GM12878 (cell line): ENCODE data around the gene ITIH6. TPM values are rescaled to one million over a fixed set of nuclear protein-coding genes. Genes with fewer than 3 reads are reported as not detected.

Experiments used
- ATAC-seq: fragments of 200-7000 bp; cut with Tn5 transposase; 3 replicates; pipeline ENCODE4 v1.9.1; 2020; ENCODE audit warnings: mild to moderate bottlenecking, moderate library complexity
- BruUV-seq: library from RNA; stranded (reverse); fragments of 400-500 nt; replicated peaks from 2 replicates; lab custom pipeline; 2021; lab: Mats Ljungman, UMichigan
- CTCF ChIA-PET: fragments of 300-600 bp; sonication (Branson Sonifier 250); formaldehyde crosslinking; extraction: SDS; loops from one replicate; lab custom pipeline; 2021; ENCODE audit warnings: inconsistent platforms; lab: Yijun Ruan, JAX
- POLR2A ChIA-PET: fragments of 350-600 bp; formaldehyde crosslinking; extraction: SDS; loops from one replicate; lab custom pipeline; 2021; ENCODE audit warnings: inconsistent platforms; lab: Charles Lee
- RAD21 ChIA-PET: fragments of 300-600 bp; sonication (Branson Sonifier 250); formaldehyde crosslinking; loops from one replicate; lab custom pipeline; 2023; ENCODE audit warnings: antibody characterized with exemption; ENCODE audit not compliant: unreplicated experiment; lab: Charles Lee
- SMC1A ChIA-PET: fragments of 300-600 bp; sonication (Branson Sonifier 250); formaldehyde crosslinking; loops from one replicate; lab custom pipeline; 2023; ENCODE audit not compliant: unreplicated experiment, uncharacterized antibody; lab: Charles Lee
- DNase-seq: peaks from one replicate; pipeline ENCODE4 v3.0.0-alpha.2; 2011; ENCODE audit warnings: low read depth, low spot score
- FAIRE-seq: peaks from 3 replicates; lab custom pipeline; 2011; peaks lifted over from hg19 to GRCh38; lab: Jason Lieb, UNC
- H2AFZ ChIP-seq: 2 replicates; pipeline ENCODE4 v1.6.0; 2011; ENCODE audit warnings: low read depth, low read length, control low read depth; ENCODE audit not compliant: control insufficient read depth
- H3K27ac ChIP-seq: 2 replicates; pipeline ENCODE4 v1.5.1; 2011; ENCODE audit warnings: control low read depth; ENCODE audit not compliant: control insufficient read depth, insufficient read depth
- H3K27me3 ChIP-seq, 2 experiments: replicated peaks in 1 of 2; 2 replicates each; pipeline versions ENCODE4 v1.6.0 to v1.6.1; 2011; ENCODE audit warnings: low read length in 1 of 2; ENCODE audit not compliant: control insufficient read depth in 2 of 2, insufficient read depth in 2 of 2
- H3K36me3 ChIP-seq, 2 experiments: 2 replicates each; pipeline ENCODE4 v1.5.1; 2011; ENCODE audit warnings: low read length in 1 of 2; ENCODE audit not compliant: control insufficient read depth in 2 of 2, insufficient read depth in 2 of 2
- H3K4me1 ChIP-seq: 2 replicates; pipeline ENCODE4 v1.6.1; 2011; ENCODE audit warnings: mild to moderate bottlenecking, low read length, moderate library complexity, mixed read lengths; ENCODE audit not compliant: control insufficient read depth, insufficient read depth
- H3K4me2 ChIP-seq: 2 replicates; pipeline ENCODE4 v1.6.0; 2011; ENCODE audit warnings: control low read depth; ENCODE audit not compliant: control insufficient read depth, insufficient read depth
- H3K4me3 ChIP-seq: fragments of 200-600 bp; sonication (generic); 2 replicates; pipeline ENCODE4 v1.5.1; 2016
- H3K79me2 ChIP-seq: 2 replicates; pipeline ENCODE4 v1.6.0; 2011; ENCODE audit warnings: low read length; ENCODE audit not compliant: control insufficient read depth, insufficient read depth
- H3K9ac ChIP-seq: 2 replicates; pipeline ENCODE4 v1.8.0; 2011; ENCODE audit warnings: low read length, control low read depth, mixed read lengths; ENCODE audit not compliant: control insufficient read depth, insufficient read depth
- H3K9me3 ChIP-seq: replicated peaks from 3 replicates; pipeline ENCODE4 v1.5.1; 2011; ENCODE audit warnings: mild to moderate bottlenecking, low read length; ENCODE audit not compliant: control insufficient read depth, insufficient read depth
- H4K20me1 ChIP-seq: 2 replicates; pipeline ENCODE4 v1.6.0; 2011; ENCODE audit not compliant: control insufficient read depth, insufficient read depth
- ATF2 ChIP-seq: IDR thresholded peaks from 2 replicates; pipeline ENCODE4 v1.6.1; 2012; ENCODE audit warnings: low read length, inconsistent platforms
- BHLHE40 ChIP-seq, 2 experiments: fragments of 450-650 bp in 1 of 2; IDR thresholded peaks; 2 replicates each; pipeline ENCODE4 v1.6.1; 2011 to 2017; ENCODE audit warnings: low read depth in 2 of 2, borderline replicate concordance in 1 of 2, improper control_type of control experiment in 1 of 2, low read length in 1 of 2, mild to moderate bottlenecking in 1 of 2
- IKZF1 ChIP-seq: fragments of 450-650 bp; conservative IDR thresholded peaks from 2 replicates; pipeline ENCODE4 v1.6.1; 2017; ENCODE audit warnings: antibody characterized with exemption, mild to moderate bottlenecking
- MXI1 ChIP-seq: fragments of 150-350 bp; IDR thresholded peaks from 2 replicates; pipeline ENCODE4 v1.6.1; 2011; ENCODE audit warnings: low read depth, mild to moderate bottlenecking, inconsistent platforms, low read length, improper control_type of control experiment
- NRF1 ChIP-seq: conservative IDR thresholded peaks from 2 replicates; pipeline ENCODE4 v1.6.1; 2011; ENCODE audit warnings: mild to moderate bottlenecking, low read depth, low read length, improper control_type of control experiment
- POLR2A ChIP-seq: IDR thresholded peaks from 2 replicates; pipeline ENCODE4 v1.6.1; 2011; ENCODE audit warnings: low read depth, mild to moderate bottlenecking, low read length
- RAD51 ChIP-seq: fragments of 450-650 bp; IDR thresholded peaks from 2 replicates; pipeline ENCODE4 v1.6.1; 2016; ENCODE audit warnings: moderate library complexity, mild to moderate bottlenecking, inconsistent platforms
- TCF12 ChIP-seq: IDR thresholded peaks from 2 replicates; pipeline ENCODE4 v1.6.1; 2011; ENCODE audit warnings: low read depth, mild to moderate bottlenecking, low read length
- TCF7 ChIP-seq: IDR thresholded peaks from 2 replicates; pipeline ENCODE4 v1.6.1; 2014; ENCODE audit warnings: antibody characterized with exemption, borderline replicate concordance
- WGBS: methylation state at CpG from one replicate; pipeline ENCODE4 v1.1.6; 2016; ENCODE audit warnings: low lambda C conversion rate; ENCODE audit not compliant: insufficient replicate concordance, insufficient coverage; ENCODE audit errors: missing lambda C conversion rate; 5-methylcytosine and 5-hydroxymethylcytosine counted together
- in situ Hi-C: fragments of 300-500 bp; cut with MboI; formaldehyde crosslinking; loops from 9 replicates; pipeline ENCODE4 v1.14.3; 2018; ENCODE audit warnings: mixed read lengths
- intact Hi-C: fragments of 100-400 bp; cut with micrococcal nuclease; formaldehyde crosslinking; loops from one replicate; pipeline ENCODE4 v1.14.2; 2022; ENCODE audit not compliant: unreplicated experiment
- polyA plus RNA-seq, 11 experiments: library from polyadenylated mRNA; depleted of rRNA in 4 of 11; unstranded in 6 of 11; stranded (reverse) in 5 of 11; fragments of >200 nt; fragmentation: Nextera tagmentation in 4 of 11; fragmentation: Illumina TruSeq in 1 of 11; extraction: Ambion mirVana in 4 of 11; extraction: Trizol in 1 of 11; gene quantifications; 1 replicate in 1 of 11; 2 replicates in 10 of 11; pipeline versions ENCODE4 v1.2.1 to v1.2.3, GENCODE V29; 2011 to 2016; ENCODE audit warnings: inconsistent platforms in 2 of 11, missing spikeins in 2 of 11, low read depth in 1 of 11
- total RNA-seq, 4 experiments: library from RNA; depleted of rRNA in 3 of 4; stranded (reverse); fragments of >200 nt in 3 of 4; fragmentation: Illumina TruSeq in 1 of 4; extraction: Trizol in 1 of 4; gene quantifications; 2 replicates each; pipeline versions ENCODE4 v1.2.1 to v1.2.3, GENCODE V29; 2013 to 2021

Gene ITIH6
- total and polyA plus RNA-seq, 10 of the 15 experiments (the other 5 are each of a cell fraction or from before 2014, with no cell fraction given): not detected

GRCh38 chrX:54808605-54809483 is 10.8 kb upstream of the ITIH6 start:
- TF ChIP-seq MXI1 (peak; percentile 50; the same call in 1 of the 2 replicates), TCF7 (peak; percentile 68), ATF2 (no peak), TCF12 (0 out of 2 replicates have a peak, but pooled peaks have one; percentile 14), NRF1 (peak; percentile 78), IKZF1 (peak; percentile 47; the same call in 1 of the 2 replicates), RAD51 (no peak), BHLHE40 (IDR thresholded peaks at IDR 0.05; ENCODE audit: borderline replicate concordance in 1 of 2, low read depth in 2 of 2, low read length in 1 of 2) (peak; percentile 91 to 96), POLR2A (0 out of 2 replicates have a peak, but pooled peaks have one; percentile 59)
- TF ChIP-seq, all 136 proteins: peak for 7
- peak overlapping the region; percentile 71 for H3K9ac ChIP-seq
- no peaks in the 10 kb centered on the region for H3K27me3 ChIP-seq
- H3K4me3 ChIP-seq: peak overlapping the region; percentile 72
- H3K79me2 ChIP-seq: no peaks in the 10 kb centered on the region; the same call in 1 of the 2 replicates
- RAD21 ChIA-PET: interaction anchor here (2.3 kb wide), 1 partner anchor 169 kb away, joined by 14 read pairs; no protein-coding TSS in a partner anchor
- TSS peak; percentile 80 for BruUV-seq
- peak overlapping the region; percentile 50 for H3K27ac ChIP-seq
- no peaks in the 10 kb centered on the region for H3K36me3 ChIP-seq
- H2AFZ ChIP-seq: peak overlapping the region; percentile 65
- CTCF ChIA-PET: no interaction called here
- ATAC-seq (peak; percentile 96), FAIRE-seq (peak; percentile 94), DNase-seq (peak; percentile 92)
- SMC1A ChIA-PET: interaction anchor here (0.8 kb wide), 1 partner anchor 230 kb away, joined by 3 read pairs; no protein-coding TSS in a partner anchor
- intact Hi-C loops (loop anchor here (5.0 kb wide), 1 partner anchor 193 kb away; the partner anchor contains the start of gene APEX2), in situ Hi-C loops (no loop called here)
- no peaks in the 10 kb centered on the region for H4K20me1 ChIP-seq
- peak overlapping the region; percentile 53 for H3K4me2 ChIP-seq
- no peaks in the 10 kb centered on the region for H3K4me1 ChIP-seq
- 25% methylated on average over 38 of the region's 38 CpGs for WGBS
- POLR2A ChIA-PET: interaction anchor here (0.5 to 1.2 kb wide), 2 partner anchors 174 to 191 kb away, joined by 3 to 4 read pairs; partner anchors contain the start of gene APEX2
- no peaks in the 10 kb centered on the region; the same call in 2 of the 3 replicates for H3K9me3 ChIP-seq
